Measurements from ENCODE around the gene CRIP1.

DNA sequence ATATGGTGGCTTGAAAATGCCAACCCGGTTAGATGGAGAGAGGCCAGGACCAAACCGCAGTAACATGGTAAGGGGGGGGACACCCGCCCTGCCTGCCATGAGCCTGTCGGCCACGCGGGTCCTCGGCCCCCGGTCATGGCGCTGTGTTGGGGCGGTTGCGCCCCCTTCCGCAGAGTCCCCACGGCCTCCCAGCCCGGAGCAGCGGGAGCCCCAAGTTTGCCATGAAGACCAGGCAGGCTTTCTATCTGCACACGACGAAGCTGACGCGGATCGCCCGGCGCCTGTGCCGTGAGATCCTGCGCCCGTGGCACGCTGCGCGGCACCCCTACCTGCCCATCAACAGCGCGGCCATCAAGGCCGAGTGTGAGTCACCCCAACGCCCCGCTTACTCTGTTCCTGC lies 22.2 kb upstream of the CRIP1 start:
- TF ChIP-seq, protein P1, sequence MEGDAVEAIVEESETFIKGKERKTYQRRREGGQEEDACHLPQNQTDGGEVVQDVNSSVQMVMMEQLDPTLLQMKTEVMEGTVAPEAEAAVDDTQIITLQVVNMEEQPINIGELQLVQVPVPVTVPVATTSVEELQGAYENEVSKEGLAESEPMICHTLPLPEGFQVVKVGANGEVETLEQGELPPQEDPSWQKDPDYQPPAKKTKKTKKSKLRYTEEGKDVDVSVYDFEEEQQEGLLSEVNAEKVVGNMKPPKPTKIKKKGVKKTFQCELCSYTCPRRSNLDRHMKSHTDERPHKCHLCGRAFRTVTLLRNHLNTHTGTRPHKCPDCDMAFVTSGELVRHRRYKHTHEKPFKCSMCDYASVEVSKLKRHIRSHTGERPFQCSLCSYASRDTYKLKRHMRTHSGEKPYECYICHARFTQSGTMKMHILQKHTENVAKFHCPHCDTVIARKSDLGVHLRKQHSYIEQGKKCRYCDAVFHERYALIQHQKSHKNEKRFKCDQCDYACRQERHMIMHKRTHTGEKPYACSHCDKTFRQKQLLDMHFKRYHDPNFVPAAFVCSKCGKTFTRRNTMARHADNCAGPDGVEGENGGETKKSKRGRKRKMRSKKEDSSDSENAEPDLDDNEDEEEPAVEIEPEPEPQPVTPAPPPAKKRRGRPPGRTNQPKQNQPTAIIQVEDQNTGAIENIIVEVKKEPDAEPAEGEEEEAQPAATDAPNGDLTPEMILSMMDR (IDR thresholded peaks at IDR 0.05; ENCODE audit: extremely low read depth in 1 of 2, insufficient read depth in 1 of 2, low read depth in 1 of 2, low read length in 2 of 2): no peak
- TF ChIP-seq POLR2A (IDR thresholded peaks at IDR 0.05; ENCODE audit: low read depth, low read length) (no peak), EZH2 (IDR thresholded peaks at IDR 0.05; ENCODE audit: borderline replicate concordance, low read depth, low read length, severe bottlenecking) (no peak), MYC (IDR thresholded peaks at IDR 0.05; ENCODE audit: low read depth, low read length) (no peak), POLR2AphosphoS5 (IDR thresholded peaks at IDR 0.05; ENCODE audit: insufficient read depth, low read depth, low read length) (no peak), GATA2 (IDR thresholded peaks at IDR 0.05; ENCODE audit: insufficient read depth, insufficient read length, low read depth, low read length) (no peak), JUN (IDR thresholded peaks at IDR 0.05; ENCODE audit: borderline replicate concordance, insufficient read depth, insufficient read length, low read depth) (no peak), FOS (IDR thresholded peaks at IDR 0.05; ENCODE audit: borderline replicate concordance, insufficient read depth, low read length) (no peak)
- TF ChIP-seq, protein P2, sequence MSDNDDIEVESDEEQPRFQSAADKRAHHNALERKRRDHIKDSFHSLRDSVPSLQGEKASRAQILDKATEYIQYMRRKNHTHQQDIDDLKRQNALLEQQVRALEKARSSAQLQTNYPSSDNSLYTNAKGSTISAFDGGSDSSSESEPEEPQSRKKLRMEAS (IDR thresholded peaks at IDR 0.05; ENCODE audit: insufficient read depth, insufficient read length): no peak

Measured in endothelial cell of umbilical vein (primary cell).